Suprapubic skin (tissue), 4 donors: ENCODE measurements around the gene IDH3A. TPM values are rescaled to one million over a fixed set of nuclear protein-coding genes. Genes with fewer than 3 reads are reported as not detected.

Experiments
- DNase-seq, 2 donors: peaks; one replicate each; pipeline ENCODE4 v3.0.0-alpha.2; 2019; ENCODE audit warnings: low spot score in 2 of 2
- H3K27ac ChIP-seq: fragments of 200-600 bp; sonication (generic); one replicate; pipeline ENCODE4 v1.5.1; 2019
- H3K27me3 ChIP-seq: fragments of 200-600 bp; sonication (generic); one replicate; pipeline ENCODE4 v1.5.1; 2019
- H3K36me3 ChIP-seq: fragments of 200-600 bp; sonication (generic); one replicate; pipeline ENCODE4 v1.5.1; 2019
- H3K4me1 ChIP-seq: fragments of 200-600 bp; sonication (generic); one replicate; pipeline ENCODE4 v1.5.1; 2019
- H3K4me3 ChIP-seq: fragments of 200-600 bp; sonication (generic); one replicate; pipeline ENCODE4 v1.5.1; 2019; ENCODE audit warnings: mild to moderate bottlenecking
- H3K9me3 ChIP-seq: fragments of 200-600 bp; sonication (generic); one replicate; pipeline ENCODE4 v1.5.1; 2019
- CTCF ChIP-seq, 2 donors: fragments of 200-600 bp in 1 of 2; fragments of 450-650 bp in 1 of 2; sonication (generic) in 1 of 2; IDR thresholded peaks; one replicate each; pipeline ENCODE4 v1.5.1; 2016 to 2019; ENCODE audit warnings: antibody characterized with exemption in 2 of 2, mild to moderate bottlenecking in 1 of 2, moderate library complexity in 1 of 2
- EP300 ChIP-seq: sonication (generic); formaldehyde crosslinking; IDR thresholded peaks from one replicate; pipeline ENCODE4 v1.6.1; 2017; ENCODE audit warnings: antibody characterized with exemption
- POLR2A ChIP-seq, 2 donors: fragments of 450-650 bp; IDR thresholded peaks; one replicate each; pipeline ENCODE4 v1.6.1; 2017; ENCODE audit warnings: antibody characterized with exemption in 2 of 2, mild to moderate bottlenecking in 2 of 2, moderate library complexity in 2 of 2
- POLR2AphosphoS5 ChIP-seq, 3 donors: sonication (generic); formaldehyde crosslinking; IDR thresholded peaks; one replicate each; pipeline ENCODE4 v1.6.1; 2017; ENCODE audit warnings: antibody characterized with exemption in 3 of 3
- WGBS: methylation state at CpG from one replicate; pipeline ENCODE4 v1.1.5; 2018; 5-methylcytosine and 5-hydroxymethylcytosine counted together
- total RNA-seq, 4 donors: library from RNA; depleted of rRNA; stranded (reverse); fragments of >200 nt; gene quantifications; one replicate each; pipeline ENCODE4 v1.1.0, GENCODE V29; 2016

Gene IDH3A
- total RNA-seq, 4 donors from 2014 or later, result 55.1 to 82.5 (median 55.8) TPM

GRCh38 chr15:78112551-78112950, 36.6 kb upstream of the IDH3A start:
- peak in 1 of 2 donors; percentile 29 for DNase-seq

GRCh38 chr15:78120523-78120922, 28.6 kb upstream of the IDH3A start:
- H3K27me3 ChIP-seq, result no peaks in the 10 kb centered on the region
- H3K27ac ChIP-seq, result no peak overlapping the region
- WGBS, result 89% methylated on average over 5 of the region's 5 CpGs
- TF ChIP-seq POLR2A (IDR thresholded peaks at IDR 0.05) (no peak), POLR2AphosphoS5 (IDR thresholded peaks at IDR 0.05) (no peak), EP300 (no peak), CTCF (IDR thresholded peaks at IDR 0.05) (no peak)
- no peak for DNase-seq
- no peaks in the 10 kb centered on the region for H3K4me1 ChIP-seq
- H3K9me3 ChIP-seq, result no peaks in the 10 kb centered on the region
- H3K36me3 ChIP-seq, result no peaks in the 10 kb centered on the region
- H3K4me3 ChIP-seq, result no peak overlapping the region

More at GRCh38 chr15:78112551-78112950, 36.6 kb upstream of the IDH3A start:
- Histone ChIP-seq H3K27ac (no peak overlapping the region), H3K4me3 (no peak overlapping the region), H3K9me3 (no peaks in the 10 kb centered on the region), H3K27me3 (no peaks in the 10 kb centered on the region), H3K4me1 (no peaks in the 10 kb centered on the region), H3K36me3 (no peaks in the 10 kb centered on the region)
- TF ChIP-seq POLR2A (IDR thresholded peaks at IDR 0.05), result no peak
- TF ChIP-seq EP300, result no peak
- TF ChIP-seq POLR2AphosphoS5 (IDR thresholded peaks at IDR 0.05), result no peak
- TF ChIP-seq CTCF (IDR thresholded peaks at IDR 0.05), result no peak
- 75% methylated on average over 3 of the region's 3 CpGs for WGBS

- whole genome bisulfite sequencing, result 90% methylated on average over 2 of the region's 3 CpGs
- Histone ChIP-seq H3K4me1 (peaks cover under 1% of the 10 kb centered on the region), H3K27ac (no peak overlapping the region), H3K9me3 (no peaks in the 10 kb centered on the region), H3K4me3 (no peak overlapping the region), H3K36me3 (no peaks in the 10 kb centered on the region), H3K27me3 (no peaks in the 10 kb centered on the region)
- no peak for TF ChIP-seq CTCF (IDR thresholded peaks at IDR 0.05)
- TF ChIP-seq POLR2A (IDR thresholded peaks at IDR 0.05), result no peak
- no peak for DNase-seq
Observed at GRCh38 chr15:78125267-78125666, 23.9 kb upstream of the IDH3A start.

GRCh38 chr15:78127882-78128281, 21.3 kb upstream of the IDH3A start:
- Histone ChIP-seq H3K36me3 (no peaks in the 10 kb centered on the region), H3K27me3 (no peaks in the 10 kb centered on the region), H3K4me3 (no peak overlapping the region), H3K4me1 (peaks cover 24% of the 10 kb centered on the region), H3K27ac (no peak overlapping the region), H3K9me3 (no peaks in the 10 kb centered on the region)
- no peak for DNase-seq
- 89% methylated on average over 2 of the region's 2 CpGs for WGBS
- no peak for TF ChIP-seq POLR2A (IDR thresholded peaks at IDR 0.05)
- no peak for TF ChIP-seq POLR2AphosphoS5 (IDR thresholded peaks at IDR 0.05)

GRCh38 chr15:78129077-78129750, 19.9 kb upstream of the IDH3A start:
- Histone ChIP-seq H3K4me1 (peaks cover 35% of the 10 kb centered on the region), H3K9me3 (no peaks in the 10 kb centered on the region), H3K27me3 (no peaks in the 10 kb centered on the region), H3K4me3 (no peak overlapping the region), H3K27ac (no peak overlapping the region), H3K36me3 (no peaks in the 10 kb centered on the region)
- no peak for DNase-seq
- no peak for TF ChIP-seq POLR2A (IDR thresholded peaks at IDR 0.05)
- no peak for TF ChIP-seq CTCF (IDR thresholded peaks at IDR 0.05)
- TF ChIP-seq POLR2AphosphoS5 (IDR thresholded peaks at IDR 0.05), result no peak
- TF ChIP-seq EP300, result no peak
- 57% methylated on average over 6 of the region's 8 CpGs for WGBS
